ENCODE results near the gene SEMA3C. TPM values are rescaled to one million over a fixed set of nuclear protein-coding genes. Genes with fewer than 3 reads are reported as not detected.

Gene SEMA3C
- total and polyA plus RNA-seq, 2 experiments from 2014 or later, result 34.8 to 134 TPM

- Histone ChIP-seq H3K36me3 (replicated peaks; ENCODE audit: insufficient read depth, low read depth) (no peaks in the 10 kb centered on the region), H3K4me2 (no peak overlapping the region), H3K27ac (no peak overlapping the region), H4K20me1 (ENCODE audit: insufficient read depth, poor library complexity, severe bottlenecking) (no peaks in the 10 kb centered on the region), H3K9me2 (replicated peaks; ENCODE audit: insufficient read depth) (no peaks in the 10 kb centered on the region), H3K27me3 (no peaks in the 10 kb centered on the region), H3K9me3 (ENCODE audit: low read depth) (no peaks in the 10 kb centered on the region), H3K4me1 (ENCODE audit: insufficient read depth) (no peaks in the 10 kb centered on the region), H3K4me3 (no peak overlapping the region), H3K79me2 (peaks cover 3% of the 10 kb centered on the region), H2AFZ (no peak overlapping the region)
- 90% methylated on average over 1 of the region's 1 CpG for WGBS (ENCODE audit: low lambda C conversion rate, missing lambda C conversion rate)
- DNase-seq (ENCODE audit: low spot score), result no peak
- TF ChIP-seq, protein P1, sequence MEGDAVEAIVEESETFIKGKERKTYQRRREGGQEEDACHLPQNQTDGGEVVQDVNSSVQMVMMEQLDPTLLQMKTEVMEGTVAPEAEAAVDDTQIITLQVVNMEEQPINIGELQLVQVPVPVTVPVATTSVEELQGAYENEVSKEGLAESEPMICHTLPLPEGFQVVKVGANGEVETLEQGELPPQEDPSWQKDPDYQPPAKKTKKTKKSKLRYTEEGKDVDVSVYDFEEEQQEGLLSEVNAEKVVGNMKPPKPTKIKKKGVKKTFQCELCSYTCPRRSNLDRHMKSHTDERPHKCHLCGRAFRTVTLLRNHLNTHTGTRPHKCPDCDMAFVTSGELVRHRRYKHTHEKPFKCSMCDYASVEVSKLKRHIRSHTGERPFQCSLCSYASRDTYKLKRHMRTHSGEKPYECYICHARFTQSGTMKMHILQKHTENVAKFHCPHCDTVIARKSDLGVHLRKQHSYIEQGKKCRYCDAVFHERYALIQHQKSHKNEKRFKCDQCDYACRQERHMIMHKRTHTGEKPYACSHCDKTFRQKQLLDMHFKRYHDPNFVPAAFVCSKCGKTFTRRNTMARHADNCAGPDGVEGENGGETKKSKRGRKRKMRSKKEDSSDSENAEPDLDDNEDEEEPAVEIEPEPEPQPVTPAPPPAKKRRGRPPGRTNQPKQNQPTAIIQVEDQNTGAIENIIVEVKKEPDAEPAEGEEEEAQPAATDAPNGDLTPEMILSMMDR (IDR thresholded peaks at IDR 0.05; ENCODE audit: poor library complexity), result no peak
- TF ChIP-seq EZH2 (IDR thresholded peaks at IDR 0.05; ENCODE audit: borderline replicate concordance) (no peak), EZH2phosphoT487 (IDR thresholded peaks at IDR 0.05; ENCODE audit: low read depth, severe bottlenecking, unreplicated experiment) (no peak)
Measured at GRCh38 chr7:80815733-80816132, 103.1 kb downstream of the SEMA3C start.

DNA sequence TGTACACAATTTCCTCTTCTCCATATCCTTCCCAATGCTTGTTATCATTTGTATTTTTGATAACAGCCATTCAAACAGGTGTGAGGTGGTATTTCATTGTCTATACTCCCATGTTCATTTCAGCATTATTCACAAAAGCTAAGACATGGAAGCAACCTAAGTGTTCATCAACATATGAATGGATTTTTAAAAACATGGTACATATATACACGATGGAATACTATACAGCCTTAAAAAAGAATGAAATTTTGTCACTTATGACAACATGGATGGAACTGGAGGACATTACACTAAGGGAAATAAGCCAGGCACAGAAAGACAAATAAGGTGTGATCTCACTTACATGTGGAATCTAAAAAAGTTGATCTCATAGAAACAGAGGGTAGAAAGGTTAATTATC is 109.3 kb downstream of the SEMA3C start:
- no peak for DNase-seq (ENCODE audit: low spot score)
- TF ChIP-seq EZH2 (IDR thresholded peaks at IDR 0.05; ENCODE audit: borderline replicate concordance) (no peak), EZH2phosphoT487 (IDR thresholded peaks at IDR 0.05; ENCODE audit: low read depth, severe bottlenecking, unreplicated experiment) (no peak)
- TF ChIP-seq, protein P1 (IDR thresholded peaks at IDR 0.05; ENCODE audit: poor library complexity), result no peak
- no peak overlapping the region for H2AFZ ChIP-seq
- peaks cover 4% of the 10 kb centered on the region for H3K4me1 ChIP-seq (ENCODE audit: insufficient read depth)
- H3K36me3 ChIP-seq (replicated peaks; ENCODE audit: insufficient read depth, low read depth), result no peaks in the 10 kb centered on the region
- H3K4me3 ChIP-seq, result no peak overlapping the region
- no peaks in the 10 kb centered on the region for H3K79me2 ChIP-seq
- no peak overlapping the region for H3K4me2 ChIP-seq
- H3K27me3 ChIP-seq, result no peaks in the 10 kb centered on the region
- H3K27ac ChIP-seq, result no peak overlapping the region
- WGBS (ENCODE audit: low lambda C conversion rate, missing lambda C conversion rate), result 87% methylated on average over 1 of the region's 1 CpG
- no peaks in the 10 kb centered on the region for H4K20me1 ChIP-seq (ENCODE audit: insufficient read depth, poor library complexity, severe bottlenecking)
- H3K9me3 ChIP-seq (ENCODE audit: low read depth), result peaks cover 4% of the 10 kb centered on the region
- H3K9me2 ChIP-seq (replicated peaks; ENCODE audit: insufficient read depth), result no peaks in the 10 kb centered on the region

DNA sequence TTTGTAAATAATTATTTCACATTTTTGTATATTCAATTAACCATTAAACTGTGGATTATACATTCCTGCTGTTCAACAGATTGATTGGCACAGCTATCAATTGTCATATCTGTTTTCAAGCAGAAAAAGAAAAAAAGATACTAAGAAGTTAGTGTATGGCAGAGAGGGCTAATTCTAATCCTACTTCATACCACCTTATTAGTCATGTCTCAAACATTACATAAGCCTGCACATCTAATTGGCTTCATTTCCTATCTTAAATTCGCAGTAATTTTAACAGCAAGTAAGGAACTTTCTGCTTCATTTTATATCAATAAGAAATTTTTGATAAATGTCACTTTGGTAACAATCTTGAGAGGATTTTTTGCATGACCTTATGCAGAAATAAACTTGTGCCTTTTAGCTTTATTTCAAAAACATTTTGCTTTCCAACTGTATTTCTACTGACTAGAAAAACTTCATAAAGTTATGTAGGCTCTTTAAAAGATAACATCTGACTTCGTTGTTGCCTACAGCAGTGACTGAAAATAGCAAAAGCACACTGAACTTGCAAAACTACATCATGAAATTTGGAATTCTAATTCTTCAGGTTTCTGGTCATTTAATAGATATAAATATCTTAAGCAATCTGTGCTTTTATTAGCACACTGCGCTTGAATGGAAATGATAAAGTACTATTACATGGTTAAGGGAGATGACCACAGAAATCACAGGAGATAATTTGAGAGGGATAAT is 111.5 kb downstream of the SEMA3C start:
- H3K27ac ChIP-seq, result no peak overlapping the region
- H3K4me3 ChIP-seq, result no peak overlapping the region
- peaks cover 4% of the 10 kb centered on the region for H3K9me3 ChIP-seq (ENCODE audit: low read depth)
- WGBS (ENCODE audit: low lambda C conversion rate, missing lambda C conversion rate), result 69% methylated on average over 3 of the region's 3 CpGs
- no peaks in the 10 kb centered on the region for H3K9me2 ChIP-seq (replicated peaks; ENCODE audit: insufficient read depth)
- H3K79me2 ChIP-seq, result no peaks in the 10 kb centered on the region
- H3K4me1 ChIP-seq (ENCODE audit: insufficient read depth), result peaks cover 4% of the 10 kb centered on the region
- DNase-seq (ENCODE audit: low spot score), result no peak
- no peak overlapping the region for H3K4me2 ChIP-seq
- no peak for TF ChIP-seq EZH2 (IDR thresholded peaks at IDR 0.05; ENCODE audit: borderline replicate concordance)
- TF ChIP-seq, protein P1 (IDR thresholded peaks at IDR 0.05; ENCODE audit: poor library complexity), result no peak
- no peak for TF ChIP-seq EZH2phosphoT487 (IDR thresholded peaks at IDR 0.05; ENCODE audit: low read depth, severe bottlenecking, unreplicated experiment)
- H3K27me3 ChIP-seq, result no peaks in the 10 kb centered on the region
- H3K36me3 ChIP-seq (replicated peaks; ENCODE audit: insufficient read depth, low read depth), result no peaks in the 10 kb centered on the region
- H2AFZ ChIP-seq, result no peak overlapping the region
- no peaks in the 10 kb centered on the region for H4K20me1 ChIP-seq (ENCODE audit: insufficient read depth, poor library complexity, severe bottlenecking)
